T47D (cell line): ENCODE results near the gene RPN2.
A peak's percentile ranks its signal among the peaks of the same experiment; 100 is the strongest.

Source experiments
- DNase-seq, 2 experiments: peaks; one replicate each; pipeline versions ENCODE4 v3.0.0 to v3.0.0-alpha.2; 2011 to 2012; ENCODE audit warnings: low read depth in 1 of 2, low spot score in 1 of 2
- JUND ChIP-seq: IDR thresholded peaks from 2 replicates; pipeline ENCODE4 v1.6.1; 2012; ENCODE audit warnings: low read depth
- in situ Hi-C: cut with HindIII; loops from 2 replicates; pipeline ENCODE4 v1.10.0; 2016; ENCODE audit warnings: low sequenced_read_pairs, low pct_unique_long_range_greater_than_20kb

Gene RPN2

GRCh38 chr20:37205794-37206193, 26.7 kb downstream of the RPN2 start:
- no peak for TF ChIP-seq JUND
- in situ Hi-C loops, result no loop called here
- DNase-seq, result no peak

DNA sequence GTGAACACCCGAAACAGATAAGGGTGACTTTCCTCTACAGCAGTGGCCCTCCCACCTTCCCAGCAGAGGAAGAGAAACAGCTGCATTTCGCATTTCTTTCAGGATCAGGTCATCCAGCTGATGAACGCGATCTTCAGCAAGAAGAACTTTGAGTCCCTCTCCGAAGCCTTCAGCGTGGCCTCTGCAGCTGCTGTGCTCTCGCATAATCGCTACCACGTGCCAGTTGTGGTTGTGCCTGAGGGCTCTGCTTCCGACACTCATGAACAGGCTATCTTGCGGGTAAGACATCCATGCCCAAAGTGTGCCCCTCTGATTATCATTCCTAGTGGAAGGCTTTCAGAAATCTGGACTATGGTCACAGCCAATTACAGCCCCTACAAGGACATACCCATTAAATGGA, 28.0 kb downstream of the RPN2 start:
- no peak for TF ChIP-seq JUND
- no peak for DNase-seq
- in situ Hi-C loops, result no loop called here

GRCh38 chr20:37209193-37209592, 30.1 kb downstream of the RPN2 start:
- in situ Hi-C loops, result no loop called here
- DNase-seq, result no peak
- TF ChIP-seq JUND, result no peak

- TF ChIP-seq JUND, result no peak
- in situ Hi-C loops, result no loop called here
- DNase-seq, result no peak
Measured at GRCh38 chr20:37209661-37210314, 30.7 kb downstream of the RPN2 start.

DNA sequence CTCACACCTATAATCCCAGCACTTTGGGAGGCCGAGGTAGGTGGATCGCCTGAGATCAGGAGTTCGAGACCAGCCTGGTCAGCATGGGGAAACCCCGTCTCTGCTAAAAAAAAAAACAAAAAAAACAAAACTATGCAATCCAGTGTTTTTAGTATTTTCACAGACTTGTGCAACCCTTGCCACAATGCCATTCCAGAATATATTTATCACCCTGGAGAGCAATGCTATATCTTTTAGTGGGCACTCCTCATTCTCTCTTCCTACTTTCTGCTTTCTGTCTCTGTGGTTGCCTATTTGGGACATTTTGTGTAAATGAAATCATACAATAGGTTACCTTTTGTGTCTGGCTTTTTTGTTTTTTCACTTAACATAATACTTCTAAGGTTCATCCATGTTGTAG, 39.3 kb downstream of the RPN2 start:
- no peak for DNase-seq
- in situ Hi-C loops, result no loop called here

GRCh38 chr20:37218976-37219375, 39.8 kb downstream of the RPN2 start:
- in situ Hi-C loops, result no loop called here
- TF ChIP-seq JUND, result no peak

More for the DNA sequence above, 39.3 kb downstream of the RPN2 start:
- TF ChIP-seq JUND, result no peak

DNA sequence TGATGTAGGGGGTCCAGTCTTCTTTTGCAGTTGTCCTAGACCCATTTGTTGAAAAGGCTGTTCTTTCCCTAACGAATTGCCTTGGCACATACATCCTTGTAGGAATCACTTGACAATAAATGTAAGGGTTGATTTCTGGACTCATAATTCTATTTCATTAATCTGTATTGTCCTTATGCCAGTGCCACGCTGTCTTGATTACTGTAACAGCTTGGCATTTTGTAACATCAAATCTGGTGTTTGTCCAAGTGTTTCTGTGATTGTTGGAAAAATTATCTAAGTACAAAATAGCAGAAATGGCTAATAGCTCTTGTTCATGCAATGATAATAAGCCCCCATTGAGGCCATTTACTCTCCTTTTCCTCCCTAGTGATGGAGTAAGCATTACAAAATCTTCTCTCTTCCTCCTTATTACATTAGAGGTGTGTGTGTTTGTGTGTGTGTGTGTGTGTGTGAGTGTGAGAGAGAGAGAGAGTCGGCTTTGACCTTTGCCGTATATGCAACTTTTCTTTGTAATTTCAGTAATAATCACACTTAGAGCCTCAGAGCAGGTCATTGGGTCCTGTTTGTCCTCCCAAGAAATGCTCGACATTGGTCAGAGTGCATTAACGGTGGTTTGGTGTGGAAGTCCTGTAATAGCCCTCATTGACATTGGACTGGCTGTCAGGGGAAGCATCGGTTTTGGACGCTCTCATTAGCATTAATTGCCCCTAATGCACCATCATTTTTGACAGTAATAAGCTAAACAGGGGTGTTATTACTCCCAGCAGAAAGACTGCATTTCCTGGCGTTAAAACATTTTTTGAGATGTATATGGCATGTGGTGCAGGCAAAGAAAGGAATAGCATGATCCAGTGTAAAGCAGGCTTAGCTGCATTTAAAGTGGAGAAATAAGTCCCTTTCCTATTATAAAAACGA, 40.9 kb downstream of the RPN2 start:
- TF ChIP-seq JUND, result no peak
- in situ Hi-C loops, result no loop called here
- no peak for DNase-seq

More at GRCh38 chr20:37218976-37219375, 39.8 kb downstream of the RPN2 start:
- no peak for DNase-seq

DNA sequence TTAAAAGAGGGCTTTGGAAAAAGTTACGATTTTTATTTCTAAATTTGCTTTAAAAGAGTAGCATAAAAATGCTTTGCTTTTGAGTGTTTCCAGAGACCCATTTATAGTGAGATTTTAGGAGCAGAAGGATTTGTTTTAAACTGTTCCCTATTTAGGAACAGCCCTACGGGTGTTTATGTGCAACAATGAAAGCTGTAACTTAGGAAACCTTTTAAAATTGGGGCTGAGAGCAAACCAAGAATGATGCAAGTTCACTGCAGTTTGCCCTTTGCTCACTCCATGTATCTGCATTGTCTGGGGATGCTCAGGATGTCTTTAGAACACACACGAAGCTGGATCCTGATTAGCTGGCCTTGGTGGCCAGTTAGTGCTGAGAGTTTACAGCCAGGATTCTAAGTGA, 41.6 kb downstream of the RPN2 start:
- DNase-seq, result no peak
- in situ Hi-C loops, result no loop called here
- no peak for TF ChIP-seq JUND

DNA sequence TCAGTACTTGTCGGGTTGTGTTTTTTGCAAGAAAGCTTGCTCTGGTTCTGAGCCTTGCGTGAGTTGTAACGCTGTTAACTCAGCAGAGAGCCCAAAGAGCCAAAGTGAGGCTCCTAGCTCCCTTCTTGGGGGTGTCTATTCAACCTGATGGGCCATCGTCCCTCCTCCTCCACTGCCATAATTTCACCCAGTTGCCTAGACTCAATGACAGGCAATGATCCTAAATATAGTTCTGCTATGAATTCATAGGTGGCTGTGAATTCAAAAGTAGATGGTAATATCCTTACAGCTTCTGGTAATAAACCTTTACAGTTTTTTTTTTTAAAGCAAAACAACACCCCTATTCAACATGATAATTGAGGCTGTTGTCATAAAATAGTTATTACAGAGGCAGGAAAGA, 43.0 kb downstream of the RPN2 start:
- no peak for TF ChIP-seq JUND
- no peak for DNase-seq
- in situ Hi-C loops, result no loop called here

GRCh38 chr20:37223053-37223452, 43.9 kb downstream of the RPN2 start:
- peak in 1 of 2 experiments; percentile 10 for DNase-seq
- no peak for TF ChIP-seq JUND
- in situ Hi-C loops, result no loop called here

GRCh38 chr20:37225146-37225545, 46.0 kb downstream of the RPN2 start:
- no peak for DNase-seq
- no peak for TF ChIP-seq JUND
- in situ Hi-C loops, result no loop called here

DNA sequence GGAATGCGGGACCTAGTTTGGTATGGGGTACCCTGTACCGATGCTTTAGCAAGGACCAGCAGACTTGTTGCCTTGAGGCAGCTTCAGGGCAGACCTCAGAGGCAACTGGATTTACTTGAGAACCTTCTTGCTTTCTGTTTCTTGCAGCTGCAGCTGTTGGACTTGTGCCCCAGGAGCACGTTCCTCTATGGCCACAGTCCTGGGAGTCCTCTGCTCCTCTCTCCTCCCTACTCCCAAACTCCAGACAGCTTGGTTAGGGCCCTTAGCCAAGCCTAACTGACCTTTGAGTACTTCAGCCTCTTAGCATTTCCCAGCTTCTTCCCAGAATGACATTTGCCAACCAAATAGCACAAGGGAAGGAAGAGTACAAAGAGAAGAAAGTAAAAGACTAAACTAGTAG, 47.8 kb downstream of the RPN2 start:
- in situ Hi-C loops, result no loop called here
- no peak for DNase-seq
- no peak for TF ChIP-seq JUND

DNA sequence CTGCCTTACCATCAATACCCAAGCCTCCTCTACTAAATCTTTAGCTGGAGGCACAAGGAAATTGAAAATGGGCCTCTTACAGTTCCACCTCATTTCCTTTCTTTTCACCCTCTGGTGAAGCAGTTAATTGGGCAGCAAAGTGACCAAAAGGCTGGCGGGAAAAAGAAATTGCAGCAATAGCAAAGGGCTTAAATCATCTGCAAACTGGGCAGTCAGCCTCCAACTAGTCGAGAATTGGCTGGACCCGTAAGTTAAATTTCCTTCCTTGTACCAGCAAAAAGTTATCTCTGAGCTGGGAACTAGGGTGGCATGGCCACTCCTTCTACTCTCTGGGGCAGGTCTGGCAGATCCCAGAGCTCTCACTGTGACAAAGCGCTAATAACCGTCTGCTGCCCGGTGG, 49.0 kb downstream of the RPN2 start:
- in situ Hi-C loops, result no loop called here
- no peak for DNase-seq
- TF ChIP-seq JUND, result no peak
